Measurements from ENCODE around the gene DRC1.

DRC1 gene

DNA sequence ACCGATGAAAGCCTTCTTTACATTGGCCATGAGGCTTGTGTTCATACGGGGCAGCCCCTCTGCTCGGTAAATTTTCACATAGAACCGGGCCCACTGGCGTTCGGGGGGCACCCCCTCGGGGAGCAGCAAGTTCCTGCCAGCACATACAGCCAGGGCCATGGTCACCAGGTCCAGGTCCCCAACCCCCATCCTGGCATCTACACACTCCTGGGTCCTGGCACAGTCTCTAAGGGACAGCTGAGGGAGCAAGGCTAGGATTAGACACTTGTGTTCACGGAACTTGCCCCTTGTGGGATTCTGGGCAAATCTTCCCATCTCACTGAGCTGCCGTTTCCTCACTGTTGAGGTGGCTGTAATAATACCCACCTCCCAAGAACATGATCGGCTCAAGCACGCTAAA lies 81.8 kb downstream of the DRC1 start:
- DNase-seq (ENCODE audit: low spot score): no peak
- TF ChIP-seq, protein P1, sequence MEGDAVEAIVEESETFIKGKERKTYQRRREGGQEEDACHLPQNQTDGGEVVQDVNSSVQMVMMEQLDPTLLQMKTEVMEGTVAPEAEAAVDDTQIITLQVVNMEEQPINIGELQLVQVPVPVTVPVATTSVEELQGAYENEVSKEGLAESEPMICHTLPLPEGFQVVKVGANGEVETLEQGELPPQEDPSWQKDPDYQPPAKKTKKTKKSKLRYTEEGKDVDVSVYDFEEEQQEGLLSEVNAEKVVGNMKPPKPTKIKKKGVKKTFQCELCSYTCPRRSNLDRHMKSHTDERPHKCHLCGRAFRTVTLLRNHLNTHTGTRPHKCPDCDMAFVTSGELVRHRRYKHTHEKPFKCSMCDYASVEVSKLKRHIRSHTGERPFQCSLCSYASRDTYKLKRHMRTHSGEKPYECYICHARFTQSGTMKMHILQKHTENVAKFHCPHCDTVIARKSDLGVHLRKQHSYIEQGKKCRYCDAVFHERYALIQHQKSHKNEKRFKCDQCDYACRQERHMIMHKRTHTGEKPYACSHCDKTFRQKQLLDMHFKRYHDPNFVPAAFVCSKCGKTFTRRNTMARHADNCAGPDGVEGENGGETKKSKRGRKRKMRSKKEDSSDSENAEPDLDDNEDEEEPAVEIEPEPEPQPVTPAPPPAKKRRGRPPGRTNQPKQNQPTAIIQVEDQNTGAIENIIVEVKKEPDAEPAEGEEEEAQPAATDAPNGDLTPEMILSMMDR (conservative IDR thresholded peaks at IDR 0.05; ENCODE audit: low read depth): no peak
- ChIA-PET CTCF (interaction anchor here (1.2 kb wide), 1 partner anchor 8 kb away, joined by 6 read pairs; no protein-coding TSS in a partner anchor), POLR2A (ENCODE audit: low non-redundant PET) (no interaction called here)
- H3K27ac ChIP-seq: no peak overlapping the region

DNA sequence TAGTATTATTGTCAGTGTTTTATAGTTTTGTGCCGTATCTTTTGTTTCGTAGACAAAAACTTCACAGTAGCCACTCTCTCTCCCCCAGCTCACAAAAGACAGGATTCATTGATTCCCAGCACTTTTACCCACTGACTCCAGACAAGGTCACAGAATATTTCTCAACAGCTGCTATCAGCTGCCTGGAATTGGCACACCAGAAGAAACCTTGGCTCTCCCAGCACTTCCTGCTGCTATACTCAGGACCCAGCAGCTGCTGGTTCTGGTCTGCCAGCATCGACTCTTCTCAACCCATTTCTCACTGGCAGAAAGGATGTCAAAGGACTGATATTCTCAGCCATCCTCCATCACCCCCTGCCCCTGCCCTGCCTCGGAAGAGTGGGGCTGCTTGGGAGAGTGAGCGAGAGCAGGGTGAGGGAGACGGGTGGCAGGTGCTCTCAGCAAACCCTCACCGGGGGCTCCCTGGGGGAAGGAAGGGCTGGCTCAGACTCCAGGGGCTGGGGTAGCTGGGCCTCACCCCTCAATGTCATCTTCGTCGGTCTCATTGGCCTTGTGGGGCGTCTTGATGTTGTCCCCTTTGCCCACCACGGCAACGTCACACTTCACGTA lies 82.3 kb downstream of the DRC1 start:
- POLR2A ChIA-PET (ENCODE audit: low non-redundant PET): no interaction called here
- DNase-seq (ENCODE audit: low spot score): no peak
- H3K27ac ChIP-seq: no peak overlapping the region
- TF ChIP-seq, protein P1 (conservative IDR thresholded peaks at IDR 0.05; ENCODE audit: low read depth): no peak
- CTCF ChIA-PET: interaction anchor here (1.2 kb wide), 1 partner anchor 8 kb away, joined by 6 read pairs; no protein-coding TSS in a partner anchor

DNA sequence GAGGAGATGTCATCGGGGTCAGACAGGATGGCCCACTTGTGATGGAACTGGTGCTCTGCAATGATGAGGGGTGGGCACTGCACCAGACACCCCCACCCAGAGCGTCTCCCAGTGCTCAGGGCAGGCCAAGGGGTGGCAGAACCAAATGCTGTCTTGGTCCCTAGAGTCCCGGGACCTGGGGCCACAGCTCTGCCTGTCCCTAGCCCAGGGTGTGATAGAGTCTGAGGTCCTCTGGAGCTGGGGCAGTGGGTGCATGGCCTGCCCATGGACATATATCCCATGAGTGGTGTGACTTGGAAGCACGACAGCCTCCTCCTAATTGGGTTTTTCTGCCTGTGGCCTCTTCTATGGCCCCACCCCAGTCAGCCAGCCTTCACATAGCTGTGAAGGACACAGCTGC lies 82.9 kb downstream of the DRC1 start:
- POLR2A ChIA-PET (ENCODE audit: low non-redundant PET): no interaction called here
- no peak for DNase-seq (ENCODE audit: low spot score)
- CTCF ChIA-PET: interaction anchor here (1.2 kb wide), 1 partner anchor 9 kb away, joined by 6 read pairs; no protein-coding TSS in a partner anchor
- TF ChIP-seq, protein P1 (conservative IDR thresholded peaks at IDR 0.05; ENCODE audit: low read depth): no peak
- H3K27ac ChIP-seq: no peak overlapping the region

DNA sequence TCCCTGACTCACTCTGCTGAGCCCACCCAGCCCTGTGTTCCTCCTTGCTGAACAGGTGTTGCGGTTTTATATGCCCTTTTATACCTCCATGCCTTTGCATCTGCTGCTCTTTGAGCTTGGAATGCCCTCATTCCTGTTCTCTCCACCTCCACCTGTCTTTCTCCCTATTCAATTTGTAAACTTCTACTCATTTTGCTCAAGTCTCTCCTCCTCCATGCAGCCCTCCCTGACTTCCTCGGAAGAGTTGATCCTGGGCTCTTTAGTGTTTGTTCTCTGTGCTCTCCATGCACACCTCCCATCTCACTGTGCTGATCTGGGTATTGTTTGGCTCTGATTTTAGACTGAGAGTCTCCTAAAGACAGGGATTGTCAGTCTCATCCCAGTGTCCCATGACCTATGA lies 83.4 kb downstream of the DRC1 start:
- POLR2A ChIA-PET (ENCODE audit: low non-redundant PET): no interaction called here
- no peak overlapping the region for H3K27ac ChIP-seq
- CTCF ChIA-PET: no interaction called here
- TF ChIP-seq, protein P1 (conservative IDR thresholded peaks at IDR 0.05; ENCODE audit: low read depth): no peak
- no peak for DNase-seq (ENCODE audit: low spot score)

DNA sequence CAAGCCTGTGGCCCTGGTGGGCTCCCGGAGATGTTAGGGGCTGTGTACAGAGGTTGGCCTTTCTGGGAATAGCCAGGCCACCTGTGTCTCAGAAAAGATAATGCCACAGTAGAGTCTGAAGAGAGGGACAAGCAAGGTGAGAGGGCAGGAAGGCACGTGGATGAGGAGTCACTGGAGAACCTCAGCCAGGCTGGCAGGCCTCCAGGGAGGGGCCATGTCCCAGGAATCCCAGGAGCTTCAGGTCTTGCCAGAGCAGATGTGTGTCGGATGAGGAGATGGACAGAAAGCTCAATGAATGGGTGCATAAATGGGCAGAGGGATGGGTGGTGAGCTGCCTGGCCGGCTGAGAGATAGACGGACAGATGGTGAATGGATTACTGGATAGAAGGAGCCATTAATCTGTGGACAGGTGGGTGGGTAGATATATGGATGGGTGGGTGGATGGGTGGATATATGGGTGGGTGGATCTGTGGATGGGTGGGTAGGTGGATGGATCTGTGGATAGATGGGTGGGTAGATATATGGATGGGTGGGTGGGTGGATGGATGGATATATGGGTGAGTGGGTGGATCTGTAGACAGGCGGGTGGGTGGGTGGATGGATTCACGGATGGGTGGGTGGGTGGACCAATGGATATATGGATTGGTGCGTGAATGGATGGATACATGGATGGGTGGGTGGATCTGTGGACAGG lies 84.2 kb downstream of the DRC1 start:
- DNase-seq (ENCODE audit: low spot score): no peak
- TF ChIP-seq, protein P1 (conservative IDR thresholded peaks at IDR 0.05; ENCODE audit: low read depth): no peak
- no peak overlapping the region for H3K27ac ChIP-seq
- ChIA-PET POLR2A (ENCODE audit: low non-redundant PET) (no interaction called here), CTCF (no interaction called here)

DNA sequence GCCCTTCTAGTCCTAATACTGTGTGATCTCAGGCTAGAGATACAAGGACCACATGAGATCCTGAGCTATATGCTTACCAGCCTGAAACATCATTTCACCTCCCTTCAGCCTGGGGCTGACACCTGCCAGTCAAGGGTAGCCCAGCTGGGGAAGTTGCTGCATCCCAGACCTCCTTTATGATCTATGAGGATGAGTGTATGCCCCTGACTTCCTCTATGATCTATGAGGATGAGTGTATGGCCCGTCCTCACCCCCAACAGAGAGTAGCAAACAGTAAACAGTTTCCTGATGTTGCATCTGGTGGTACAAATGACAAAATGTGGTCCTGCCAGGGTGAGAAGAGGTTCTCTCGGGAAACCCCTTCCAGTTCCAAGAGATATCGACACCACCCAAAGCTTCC lies 85.1 kb downstream of the DRC1 start:
- TF ChIP-seq, protein P1 (conservative IDR thresholded peaks at IDR 0.05; ENCODE audit: low read depth): no peak
- ChIA-PET POLR2A (ENCODE audit: low non-redundant PET) (no interaction called here), CTCF (interaction anchor here (1.2 kb wide), 1 partner anchor 92 kb away, joined by 3 read pairs; no protein-coding TSS in a partner anchor)
- no peak for DNase-seq (ENCODE audit: low spot score)
- H3K27ac ChIP-seq: no peak overlapping the region

All from RWPE1 (cell line).